NCI-H187 (cell line): ENCODE results near the gene LCN10.
"Not testable (repeated sequence)": the region's sequence is repeated elsewhere in the genome, so short reads cannot be mapped to it uniquely, and the experiment has no call there.

Experiments
- DNase-seq, 2 experiments: peaks; one replicate each; lab custom pipeline; 2025; lab: John Stamatoyannopoulos, UW

LCN10 gene

GRCh38 chr9:136771907-136772415, 29.2 kb upstream of the LCN10 start:
- DNase-seq = no peak

GRCh38 chr9:136769710-136770191, 27.0 kb upstream of the LCN10 start:
- no peak for DNase-seq

- not testable (repeated sequence) for DNase-seq
Measured at GRCh38 chr9:136766410-136767120, 23.8 kb upstream of the LCN10 start.

DNA sequence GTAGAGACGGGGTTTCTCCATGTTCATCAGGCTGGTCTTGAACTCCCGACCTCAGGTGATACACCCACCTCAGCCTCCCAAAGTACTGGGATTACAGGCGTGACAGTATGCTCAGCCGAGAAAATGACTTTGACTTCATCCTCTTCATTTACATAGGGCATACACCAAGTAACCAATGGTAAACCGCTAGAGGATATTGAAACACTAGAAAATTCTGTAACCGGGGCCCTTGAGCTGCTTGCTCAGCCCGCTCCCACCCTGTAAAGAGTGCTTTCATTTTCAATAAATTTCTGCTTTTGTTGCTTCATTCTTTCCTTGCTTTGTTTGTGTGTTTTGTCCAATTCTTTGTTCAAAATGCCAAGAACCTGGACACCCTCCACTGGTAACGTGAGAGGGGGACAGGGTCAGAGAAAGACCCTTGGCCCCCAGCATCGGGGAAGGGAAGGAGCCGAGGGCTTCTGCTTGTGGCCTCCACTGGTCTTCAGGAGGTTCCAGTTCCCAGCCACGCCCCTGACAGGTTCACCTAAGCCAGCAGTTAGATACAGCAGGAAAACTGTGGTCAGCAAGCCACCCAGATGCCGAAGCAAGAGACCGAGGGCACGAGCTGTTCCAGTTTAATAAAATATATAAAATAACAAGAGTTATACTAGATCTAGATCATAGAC, 23.1 kb upstream of the LCN10 start:
- DNase-seq = not testable (repeated sequence)

DNA sequence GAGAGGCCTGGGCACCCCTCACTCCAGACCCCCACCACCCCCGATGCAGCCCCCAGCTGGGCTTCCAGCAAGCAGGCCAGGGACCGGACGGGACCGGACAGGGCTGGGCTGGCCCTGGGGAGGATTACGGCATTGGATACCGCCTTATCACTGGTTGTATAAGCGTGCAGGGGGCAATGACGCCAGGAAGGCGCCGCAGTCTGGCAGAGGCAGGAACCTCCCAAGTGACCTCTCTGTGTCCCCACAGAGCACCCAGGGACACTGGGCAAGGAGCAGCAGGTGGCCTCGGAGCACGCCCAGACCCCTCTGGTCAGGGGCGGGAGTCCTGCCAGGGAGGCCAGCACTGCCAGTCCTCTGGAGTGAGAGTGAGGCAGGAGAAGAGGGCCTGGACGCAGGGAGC, 22.3 kb upstream of the LCN10 start:
- DNase-seq = no peak

GRCh38 chr9:136764301-136764891, 21.7 kb upstream of the LCN10 start, which contains the start of gene LCN15:
TSS of gene LCN15 (minus strand) at chr9:136764518. CDS start at chr9:136764488, 30 bp downstream.
- DNase-seq = no peak

DNA sequence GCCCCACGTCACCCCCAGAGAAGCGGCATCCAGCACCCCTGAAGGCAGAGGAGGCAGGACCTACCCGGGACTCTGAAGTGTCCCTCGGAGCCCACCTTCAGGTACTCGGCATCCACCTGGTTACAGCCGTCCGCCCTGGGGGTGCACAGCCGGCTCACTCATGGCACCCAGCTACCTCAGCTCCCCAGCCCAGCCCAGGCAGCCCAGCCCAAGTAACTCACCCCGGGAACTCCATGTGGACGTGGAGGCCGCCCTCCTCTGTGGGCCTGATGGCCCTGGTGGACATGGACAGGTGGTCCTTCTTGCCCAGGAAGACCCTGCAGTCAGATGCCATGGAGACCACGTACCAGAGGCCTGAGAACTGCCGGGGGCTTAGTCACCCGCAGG, 20.9 kb upstream of the LCN10 start:
- no peak for DNase-seq

GRCh38 chr9:136762915-136763648, 20.3 kb upstream of the LCN10 start:
- peak in 1 of 2 experiments; percentile 20 for DNase-seq

GRCh38 chr9:136762221-136762691, 19.5 kb upstream of the LCN10 start:
- DNase-seq = no peak

DNA sequence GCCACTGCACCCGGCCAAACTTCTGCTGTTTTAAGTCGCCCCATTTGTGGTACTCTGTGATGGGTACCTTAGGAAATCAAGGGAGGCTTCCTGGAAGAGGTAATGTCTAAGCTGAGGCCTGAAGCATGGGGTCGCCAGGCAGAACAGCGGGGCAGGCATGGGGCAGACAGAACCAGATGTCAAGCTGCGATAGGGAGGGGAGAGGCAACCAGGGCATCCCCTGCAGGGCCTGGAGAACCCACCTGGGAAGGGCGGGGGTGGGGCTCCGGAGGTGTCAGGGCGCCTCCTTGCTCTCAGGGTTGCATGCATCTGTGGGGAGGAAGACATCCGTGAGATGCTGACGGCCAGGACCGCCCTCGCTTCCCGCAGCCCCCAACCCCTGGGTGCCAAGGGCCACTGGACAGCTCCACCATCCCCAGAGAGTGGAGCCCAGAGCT, 18.8 kb upstream of the LCN10 start:
- DNase-seq = no peak

- DNase-seq = not testable (repeated sequence)
Measured at GRCh38 chr9:136760834-136761544, 18.2 kb upstream of the LCN10 start.

GRCh38 chr9:136760424-136760823, 17.7 kb upstream of the LCN10 start:
- DNase-seq = no peak

DNA sequence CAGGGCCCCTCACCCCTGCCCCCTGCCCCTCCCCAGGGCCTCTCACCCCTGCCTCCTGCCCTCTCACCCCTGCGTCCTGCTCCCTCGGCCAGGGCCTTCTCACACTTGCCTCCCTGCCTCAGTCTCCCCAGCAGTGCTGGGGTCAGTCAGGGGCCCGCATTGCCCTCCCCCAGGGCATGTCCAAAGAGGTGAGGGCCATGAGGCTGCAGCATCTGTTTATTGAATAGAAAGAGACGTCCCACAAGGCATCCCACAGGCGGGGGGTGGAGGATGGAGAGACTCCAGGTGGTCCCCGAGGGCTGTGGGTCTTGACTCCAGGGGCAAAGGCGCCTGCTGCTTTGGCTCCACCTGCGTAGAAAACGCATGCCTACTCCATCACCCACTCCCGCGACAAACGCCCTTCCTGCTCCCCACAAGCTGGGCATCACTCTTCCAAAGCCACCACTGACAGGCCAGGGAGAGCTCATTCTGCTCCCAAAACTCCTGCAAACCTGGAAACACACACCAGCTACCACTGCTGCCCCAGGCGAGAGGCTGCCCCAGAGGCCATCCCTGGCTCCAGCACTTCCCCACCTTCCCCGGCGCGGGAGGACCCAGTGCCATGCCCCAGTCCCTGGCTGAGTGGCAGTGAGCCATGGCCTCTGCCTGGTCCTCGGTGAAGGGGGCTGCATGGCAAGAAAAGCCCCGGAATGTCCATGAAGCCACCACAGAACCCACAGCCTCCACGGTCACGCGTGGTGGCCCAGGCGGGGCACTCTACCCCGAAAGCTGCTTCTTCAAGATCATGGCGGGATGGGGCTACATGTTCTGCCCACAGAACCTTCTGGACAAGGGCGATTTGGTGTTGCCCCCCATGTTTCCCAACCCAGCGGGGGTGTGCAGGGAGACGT, 16.9 kb upstream of the LCN10 start:
- no peak for DNase-seq

GRCh38 chr9:136759001-136759400, 16.3 kb upstream of the LCN10 start:
- no peak for DNase-seq

DNA sequence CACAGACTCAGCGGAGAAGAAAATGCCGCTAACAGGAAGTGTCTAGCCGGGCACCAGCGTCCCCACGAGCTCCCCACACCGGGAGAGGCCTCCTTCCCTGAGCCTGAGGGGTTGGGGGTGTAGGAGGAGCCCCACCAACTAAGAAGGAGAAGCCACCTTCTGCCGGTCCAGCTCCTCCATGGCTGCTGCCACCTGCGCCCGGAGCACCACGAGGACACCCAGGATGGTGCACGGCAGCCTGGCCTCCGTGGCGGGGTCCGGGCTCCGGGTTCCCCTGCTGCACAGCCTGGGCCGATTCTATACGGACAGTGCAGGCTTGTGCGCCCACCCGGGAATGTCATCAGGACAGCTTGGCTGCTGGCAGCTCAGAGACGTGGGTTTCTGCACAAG, 15.0 kb upstream of the LCN10 start:
- no peak for DNase-seq

DNA sequence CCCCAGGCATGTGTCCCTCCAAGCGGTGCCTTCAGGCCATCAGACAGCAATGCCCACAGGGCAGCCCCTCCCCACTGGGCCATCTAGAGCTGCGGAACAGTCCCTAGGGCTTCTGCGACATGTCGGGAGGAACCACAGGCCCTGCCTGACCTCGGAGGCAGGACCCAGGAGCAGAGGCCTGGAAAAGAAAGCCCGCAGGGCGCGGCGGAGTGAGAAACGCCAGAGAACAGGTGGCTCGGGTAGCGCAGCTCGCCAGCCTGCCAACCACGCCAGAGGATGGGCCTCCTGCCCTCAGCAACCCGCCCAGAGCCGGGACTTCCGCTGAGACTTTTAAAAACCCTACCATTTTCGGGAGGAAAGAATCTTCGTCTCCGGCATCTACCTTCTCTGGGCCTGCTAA, 14.6 kb upstream of the LCN10 start:
- no peak for DNase-seq

DNA sequence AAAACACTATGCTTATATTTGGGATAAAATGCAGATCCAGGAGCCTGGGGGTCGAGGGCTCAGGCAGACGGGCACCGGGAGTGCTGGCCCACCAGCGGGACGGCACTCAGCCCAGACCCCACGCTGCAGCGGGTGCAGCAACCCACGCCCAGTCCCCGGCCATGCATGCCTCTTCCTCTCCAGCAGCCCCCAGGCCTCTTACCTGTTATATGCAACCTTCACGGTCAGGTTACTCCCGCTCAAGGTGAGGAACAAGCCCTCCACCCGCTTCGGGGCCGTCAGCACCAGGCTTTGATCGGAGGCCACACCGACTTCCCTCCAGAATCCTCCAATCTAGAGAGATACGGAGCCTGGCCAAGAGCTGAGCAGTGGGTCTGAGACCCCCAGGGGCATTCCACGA, 14.1 kb upstream of the LCN10 start:
- no peak for DNase-seq

DNA sequence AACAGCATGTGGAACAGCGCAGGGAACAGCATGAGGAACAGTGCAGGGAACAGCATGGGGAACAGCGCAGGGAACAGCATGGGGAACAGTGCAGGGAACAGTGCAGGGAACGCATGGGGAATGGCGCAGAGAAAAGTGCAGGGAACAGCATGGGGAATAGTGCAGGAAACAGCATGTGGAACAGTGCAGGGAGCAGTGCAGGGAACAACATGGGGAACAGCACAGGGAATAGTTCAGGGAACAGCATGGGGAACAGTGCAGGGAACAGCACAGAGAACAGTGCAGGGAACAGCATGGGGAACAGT, 13.3 kb upstream of the LCN10 start:
- no peak for DNase-seq

GRCh38 chr9:136755302-136756133, 12.8 kb upstream of the LCN10 start:
- DNase-seq = not testable (repeated sequence)
